ENCODE data around the gene NRP1. TPM values are rescaled to one million over a fixed set of nuclear protein-coding genes. Genes with fewer than 3 reads are reported as not detected.

Gene NRP1
- total and polyA plus RNA-seq, 2 of the 8 experiments (the other 6 are each of a cell fraction or from before 2014, with no cell fraction given) = 1.2 to 2.1 TPM

- FAIRE-seq (no peak), DNase-seq (ENCODE audit: low read depth in 1 of 2, low spot score in 2 of 2) (no peak)
- no peaks in the 10 kb centered on the region for H3K36me3 ChIP-seq (ENCODE audit: control insufficient read depth in 2 of 4, insufficient read depth in 4 of 4, low read length in 3 of 4)
- no peaks in the 10 kb centered on the region for H3K23me2 ChIP-seq (ENCODE audit: low read depth, low read length)
- H3K79me1 ChIP-seq (ENCODE audit: low read depth, low read length) = no peaks in the 10 kb centered on the region
- CTCF ChIA-PET (ENCODE audit: partially characterized antibody) = no interaction called here
- POLR2A ChIA-PET (ENCODE audit: partially characterized antibody) = interaction anchor here (0.6 kb wide), 1 partner anchor 9 kb away, joined by 4 read pairs; no protein-coding TSS in a partner anchor
- peaks cover 0 to 3% (median 1%) of the 10 kb centered on the region in 4 experiments; a peak in 4 of 7 replicates for H3K4me1 ChIP-seq (replicated peaks in 1 of 4; ENCODE audit: control insufficient read depth in 3 of 4, insufficient read depth in 4 of 4, low read length in 3 of 4)
- H3K27ac ChIP-seq (ENCODE audit: low read depth, low read length) = no peak overlapping the region
- H3K9ac ChIP-seq (replicated peaks in 1 of 4; ENCODE audit: extremely low read depth in 1 of 4, low read depth in 3 of 4, low read length in 3 of 4) = no peak overlapping the region
- H2BK12ac ChIP-seq (ENCODE audit: low read depth, low read length) = no peak overlapping the region
- no peaks in the 10 kb centered on the region; a peak in 1 of 4 replicates for H3K9me3 ChIP-seq (ENCODE audit: insufficient read depth in 2 of 2, low read depth in 1 of 2, low read length in 1 of 2)
- no peak overlapping the region for H2BK120ac ChIP-seq (replicated peaks; ENCODE audit: low read depth, low read length)
- no peak overlapping the region for H4K5ac ChIP-seq (ENCODE audit: insufficient read length, low read depth, low read length)
- no peaks in the 10 kb centered on the region for H4K20me1 ChIP-seq (replicated peaks in 1 of 2; ENCODE audit: control insufficient read depth in 1 of 2, insufficient read depth in 2 of 2, low read length in 2 of 2)
- no peak overlapping the region for H2AFZ ChIP-seq (ENCODE audit: low read length)
- H3K4ac ChIP-seq (replicated peaks; ENCODE audit: insufficient read length, low read depth, low read length) = no peak overlapping the region
- TF ChIP-seq ASH2L (IDR thresholded peaks at IDR 0.05; ENCODE audit: low read length) = no peak
- TF ChIP-seq PHF8 (conservative IDR thresholded peaks at IDR 0.05; ENCODE audit: low read depth, low read length) = no peak
- no peak for TF ChIP-seq RAD21 (IDR thresholded peaks at IDR 0.05 in 1 of 2, conservative IDR thresholded peaks at IDR 0.05 in 1 of 2; ENCODE audit: low read depth in 2 of 2, low read length in 2 of 2)
- TF ChIP-seq SRF (IDR thresholded peaks at IDR 0.05; ENCODE audit: low read depth, low read length) = no peak
- no peak for TF ChIP-seq RNF2 (IDR thresholded peaks at IDR 0.05; ENCODE audit: borderline replicate concordance, low read depth, low read length, missing control alignments, poor library complexity, severe bottlenecking)
- no peak for TF ChIP-seq CBX8 (IDR thresholded peaks at IDR 0.05; ENCODE audit: borderline replicate concordance, low read depth, low read length)
- TF ChIP-seq ZNF274 (IDR thresholded peaks at IDR 0.05; ENCODE audit: borderline replicate concordance, extremely low read depth, low read length) = no peak
- no peak for TF ChIP-seq KDM5A (IDR thresholded peaks at IDR 0.05; ENCODE audit: low read length)
- no peak for TF ChIP-seq TAF1 (IDR thresholded peaks at IDR 0.05; ENCODE audit: low read depth, low read length)
- TF ChIP-seq EGR1 (IDR thresholded peaks at IDR 0.05; ENCODE audit: borderline replicate concordance, low read depth, low read length) = no peak
- no peak for TF ChIP-seq RFX5 (IDR thresholded peaks at IDR 0.05; ENCODE audit: borderline replicate concordance, low read depth, low read length)
- TF ChIP-seq POLR2A (IDR thresholded peaks at IDR 0.05; ENCODE audit: control extremely low read depth in 1 of 2, low read depth in 2 of 2, low read length in 2 of 2) = no peak
- TF ChIP-seq HDAC6 (IDR thresholded peaks at IDR 0.05; ENCODE audit: low read depth, low read length) = no peak
- H3K23ac ChIP-seq (ENCODE audit: insufficient read length) = no peak overlapping the region
- H4K8ac ChIP-seq (ENCODE audit: extremely low read depth, insufficient read depth, low read length) = no peak overlapping the region
- H3K79me2 ChIP-seq (ENCODE audit: control insufficient read depth in 1 of 2, insufficient read depth in 2 of 2, low read length in 2 of 2) = no peaks in the 10 kb centered on the region
- H3K27me3 ChIP-seq (replicated peaks in 1 of 4; ENCODE audit: control insufficient read depth in 3 of 4, extremely low read depth in 1 of 4, insufficient read depth in 3 of 4, low read length in 3 of 4) = no peaks in the 10 kb centered on the region
- no peak overlapping the region for H3K56ac ChIP-seq (replicated peaks; ENCODE audit: insufficient read length, low read depth, low read length)
- no peak overlapping the region for H2AK5ac ChIP-seq (ENCODE audit: low read depth, low read length)
- H3K4me2 ChIP-seq (ENCODE audit: insufficient read depth in 1 of 2, low read depth in 2 of 2, low read length in 2 of 2) = no peak overlapping the region
- H2BK20ac ChIP-seq (ENCODE audit: low read length) = no peak overlapping the region
- no peak overlapping the region for H2BK15ac ChIP-seq (ENCODE audit: low read length)
- no peak overlapping the region for H3K14ac ChIP-seq (ENCODE audit: insufficient read length)
- no peak overlapping the region for H3K18ac ChIP-seq (ENCODE audit: extremely low read depth, low read length)
- H3K4me3 ChIP-seq (ENCODE audit: extremely low read depth in 1 of 4, insufficient read depth in 2 of 4, low read depth in 3 of 4, low read length in 4 of 4) = no peak overlapping the region
- no peak overlapping the region for H4K91ac ChIP-seq (replicated peaks; ENCODE audit: insufficient read length, low read length)
- WGBS, 2 experiments (ENCODE audit: extremely low coverage in 1 of 2, insufficient coverage in 1 of 2, insufficient read length in 1 of 2, insufficient replicate concordance in 2 of 2, low coverage in 1 of 2, low lambda C conversion rate in 2 of 2, missing lambda C conversion rate in 1 of 2) = 88% methylated on average over 3 of the region's 3 CpGs; no CpG with 5 or more reads in 1 of the 2 experiments
- H2BK5ac ChIP-seq (ENCODE audit: low read depth, low read length) = no peak overlapping the region
These were observed 172.3 kb downstream of the NRP1 start for GRCh38 chr10:33162248-33162575.
